GM19025 (cell line): ENCODE data around the gene CGB8.
A peak's percentile ranks its signal among the peaks of the same experiment; 100 is the strongest.
"Not testable (repeated sequence)": the region's sequence is repeated elsewhere in the genome, so short reads cannot be mapped to it uniquely, and the experiment has no call there.

Experiments
- ATAC-seq: cut with Tn5 transposase; IDR thresholded peaks from one replicate; pipeline ENCODE4 v1.9.1; 2021; ENCODE audit warnings: mild to moderate bottlenecking, low read depth, moderate library complexity; ENCODE audit not compliant: unreplicated experiment

CGB8 gene

GRCh38 chr19:49049011-49049410, at the start of gene CGB8:
CGB8 (minus strand) TSS chr19:49049111; CDS start chr19:49048739, 372 bp downstream.
- ATAC-seq, result not testable (repeated sequence)

- ATAC-seq, result no peak
Measured at GRCh38 chr19:49097453-49098288, 48.8 kb upstream of the CGB8 start.

GRCh38 chr19:49094505-49095482, 45.9 kb upstream of the CGB8 start:
- ATAC-seq, result no peak

GRCh38 chr19:49092686-49093085, 43.8 kb upstream of the CGB8 start:
- no peak for ATAC-seq

DNA sequence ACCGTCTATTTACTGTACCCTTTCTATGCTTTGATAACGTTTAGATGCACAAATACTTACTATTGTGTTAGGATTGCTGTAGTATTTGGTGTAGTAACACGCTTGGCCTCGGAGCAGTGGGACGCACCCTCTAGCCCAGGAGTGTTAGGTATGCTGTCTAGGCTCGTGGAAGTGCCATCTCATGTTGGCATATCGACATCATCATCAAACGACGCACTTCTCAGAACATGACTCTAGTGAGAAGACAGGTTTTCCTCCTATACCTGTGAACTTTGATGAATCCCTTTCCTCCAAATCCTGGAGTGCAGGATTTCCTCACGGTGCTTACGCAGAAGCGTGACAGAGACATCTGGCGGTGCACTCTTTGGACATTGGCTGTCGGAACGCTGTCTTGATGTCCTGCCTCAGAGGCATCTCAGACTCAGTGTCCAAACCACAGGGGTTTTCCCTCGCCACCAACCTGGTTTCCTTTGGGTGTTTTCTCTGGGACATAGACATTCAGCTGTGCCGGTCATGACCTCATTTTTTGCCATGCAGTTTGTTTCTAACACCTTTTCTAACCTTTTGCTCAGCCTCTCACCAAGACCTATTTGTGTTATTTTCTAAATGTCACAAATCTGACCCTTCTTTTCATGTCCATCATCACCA, 42.6 kb upstream of the CGB8 start:
- no peak for ATAC-seq

GRCh38 chr19:49086296-49086695, 37.4 kb upstream of the CGB8 start:
- ATAC-seq, result no peak

- ATAC-seq, result no peak
Measured at GRCh38 chr19:49085868-49086232, 36.9 kb upstream of the CGB8 start.

GRCh38 chr19:49085020-49085867, 36.3 kb upstream of the CGB8 start, which contains the start of gene SNRNP70:
SNRNP70 (plus strand) TSS chr19:49085451; CDS start chr19:49086415, 964 bp downstream.
- peak; percentile 81 for ATAC-seq

DNA sequence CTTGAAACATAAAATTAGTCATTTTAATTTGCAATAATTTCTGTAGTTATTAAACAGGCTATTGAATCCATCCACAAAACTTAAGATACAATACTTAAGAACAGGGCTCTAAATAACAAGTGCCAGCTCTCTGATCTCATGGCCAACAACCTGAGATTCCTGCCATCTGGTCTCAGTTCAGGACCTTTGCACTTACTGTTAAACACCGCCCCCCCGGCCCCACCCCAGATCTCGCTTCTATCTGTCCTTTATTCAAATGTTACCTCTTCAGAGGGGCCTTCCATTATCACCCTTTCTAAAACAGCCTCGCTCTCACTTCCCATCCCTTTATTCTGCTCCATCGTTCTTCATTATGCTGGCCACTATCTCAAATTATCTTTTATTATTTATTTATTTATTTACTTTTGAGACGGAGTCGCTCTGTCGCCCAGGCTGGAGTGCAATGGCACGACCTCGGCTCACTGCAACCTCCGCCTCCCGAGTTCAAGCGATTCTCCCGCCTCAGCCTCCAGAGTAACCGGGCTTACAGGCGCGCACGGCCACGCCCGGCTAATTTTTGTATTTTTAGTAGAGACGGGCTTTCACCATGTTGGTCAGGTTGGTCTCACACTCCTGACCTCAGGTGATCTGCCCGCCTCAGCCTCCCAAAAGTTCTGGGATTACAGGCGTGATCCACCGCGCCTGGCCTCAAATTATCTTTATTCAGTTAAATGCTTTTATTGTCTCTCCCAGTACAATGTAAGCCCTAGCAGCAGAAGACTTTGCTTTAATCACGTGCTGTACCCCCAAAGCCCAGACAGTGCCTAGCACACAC, 35.5 kb upstream of the CGB8 start:
- no peak for ATAC-seq

DNA sequence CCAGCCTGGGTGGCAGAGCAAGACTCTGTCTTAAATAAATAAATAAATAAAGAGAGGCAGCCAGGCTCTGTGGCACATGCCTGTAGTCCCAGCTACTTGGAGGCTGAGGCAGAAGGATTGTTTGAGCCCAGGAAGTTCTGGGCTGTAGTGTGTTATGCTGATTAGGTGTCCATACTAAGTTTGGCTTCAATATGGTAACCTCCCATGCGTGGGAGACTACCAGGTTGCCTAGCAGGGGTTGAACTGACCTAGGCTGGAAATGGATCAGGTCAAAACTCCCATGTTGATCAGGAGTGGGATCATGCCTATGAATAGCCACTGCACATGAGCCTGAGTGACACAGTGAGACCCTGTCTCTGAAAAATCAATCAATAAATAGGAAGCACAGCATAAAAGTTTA, 32.4 kb upstream of the CGB8 start:
- no peak for ATAC-seq

DNA sequence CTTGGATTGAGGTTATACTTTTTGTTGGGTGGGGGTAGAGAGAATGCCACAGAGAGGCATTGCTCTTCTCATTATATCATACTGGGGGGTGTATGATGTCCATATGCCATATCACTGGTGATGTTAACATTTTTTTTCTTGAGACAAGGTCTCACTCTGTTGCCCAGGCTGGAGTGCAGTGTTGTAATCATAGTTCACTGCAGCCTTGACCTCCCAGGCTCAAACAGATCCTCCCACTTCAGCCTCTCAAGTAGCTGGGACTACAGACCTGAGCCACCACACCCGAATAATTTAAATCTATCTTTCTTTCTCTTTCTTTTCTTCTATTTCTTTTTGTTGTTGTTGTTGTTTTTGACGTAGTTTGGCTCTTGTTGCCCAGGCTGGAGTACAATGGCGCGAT, 31.5 kb upstream of the CGB8 start:
- no peak for ATAC-seq

GRCh38 chr19:49074869-49075268, 26.0 kb upstream of the CGB8 start:
- not testable (repeated sequence) for ATAC-seq

- ATAC-seq, result no peak
Measured at GRCh38 chr19:49073514-49074378, 24.8 kb upstream of the CGB8 start.

DNA sequence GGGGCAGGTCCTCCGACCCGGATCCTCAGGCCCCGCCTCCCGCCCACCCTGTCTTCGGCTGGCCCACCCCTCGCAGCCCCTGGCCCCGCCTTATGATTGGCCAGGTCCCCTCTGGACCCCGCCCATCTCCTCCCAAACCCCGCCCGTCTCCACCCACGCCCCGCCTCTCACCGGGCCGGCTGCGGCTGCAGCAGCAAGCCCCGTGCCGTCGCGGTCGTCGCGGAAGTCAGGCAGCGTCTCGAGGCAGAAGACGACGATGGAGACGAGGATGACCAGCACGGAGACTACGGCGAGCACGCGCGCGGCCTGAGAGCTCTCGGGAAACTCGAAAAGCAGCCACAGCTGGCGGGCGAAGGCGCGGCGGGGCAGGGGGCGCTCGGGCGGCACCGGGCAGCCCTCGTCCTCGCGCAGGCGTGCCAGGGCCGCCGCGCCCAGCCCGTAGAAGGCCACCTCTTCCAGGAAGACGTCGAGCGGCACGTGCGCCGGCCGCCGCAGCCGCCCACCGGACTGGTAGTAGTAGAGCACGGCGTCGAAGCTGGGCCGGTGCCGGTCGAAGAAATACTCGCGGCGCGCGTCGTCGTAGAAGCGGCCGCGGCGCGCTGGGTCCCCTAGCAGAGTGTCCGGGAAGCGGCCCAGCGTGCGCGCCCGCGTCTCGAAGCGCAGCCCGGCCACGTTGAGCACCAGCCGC, 23.1 kb upstream of the CGB8 start:
- no peak for ATAC-seq

- ATAC-seq, result no peak
Measured at GRCh38 chr19:49070416-49070815, 21.5 kb upstream of the CGB8 start.

DNA sequence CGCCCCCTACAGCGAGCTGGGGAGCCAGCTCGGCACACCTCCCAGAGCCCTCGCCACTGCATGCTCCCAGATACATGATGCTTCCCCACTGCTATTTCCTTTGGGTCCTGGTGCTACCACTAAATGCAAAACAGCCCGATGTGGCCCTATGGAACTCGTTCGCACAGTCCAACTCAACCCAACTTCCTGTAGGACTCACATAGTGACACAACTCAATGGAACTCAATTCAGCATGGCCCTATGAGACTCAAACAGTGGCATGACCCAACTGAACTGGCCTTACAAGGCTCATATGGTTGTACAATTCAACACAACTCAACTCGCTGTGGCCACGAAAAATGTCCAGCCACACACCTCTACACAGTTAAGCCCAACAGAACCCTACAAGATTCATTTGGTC, 20.1 kb upstream of the CGB8 start:
- no peak for ATAC-seq

DNA sequence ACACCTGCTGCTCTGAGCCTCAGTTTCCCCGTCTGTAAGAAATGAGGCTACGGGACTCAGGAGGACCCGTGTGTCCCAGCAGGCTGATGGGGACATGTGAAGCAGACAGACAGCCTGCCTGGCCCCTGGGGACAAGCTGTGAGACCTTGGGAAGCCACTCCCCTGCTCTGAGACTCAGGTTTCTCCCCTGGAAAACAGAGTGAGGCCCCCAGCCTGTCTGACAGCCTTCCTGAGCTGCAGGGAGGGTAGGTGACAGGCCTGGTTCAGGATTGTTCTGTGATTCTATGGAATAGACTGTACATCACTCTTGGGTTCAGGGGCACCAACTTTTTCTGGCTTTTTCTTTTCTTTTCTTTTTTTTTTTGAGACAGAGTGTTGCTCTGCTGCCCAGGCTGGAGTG, 18.6 kb upstream of the CGB8 start:
- ATAC-seq, result no peak
